HG02981 (cell line): Measurements from ENCODE around the gene BAIAP3.

Source experiments
- ATAC-seq: cut with Tn5 transposase; IDR thresholded peaks from one replicate; pipeline ENCODE4 v1.9.1; 2021; ENCODE audit warnings: mild to moderate bottlenecking, moderate library complexity; ENCODE audit not compliant: unreplicated experiment

The BAIAP3 gene

DNA sequence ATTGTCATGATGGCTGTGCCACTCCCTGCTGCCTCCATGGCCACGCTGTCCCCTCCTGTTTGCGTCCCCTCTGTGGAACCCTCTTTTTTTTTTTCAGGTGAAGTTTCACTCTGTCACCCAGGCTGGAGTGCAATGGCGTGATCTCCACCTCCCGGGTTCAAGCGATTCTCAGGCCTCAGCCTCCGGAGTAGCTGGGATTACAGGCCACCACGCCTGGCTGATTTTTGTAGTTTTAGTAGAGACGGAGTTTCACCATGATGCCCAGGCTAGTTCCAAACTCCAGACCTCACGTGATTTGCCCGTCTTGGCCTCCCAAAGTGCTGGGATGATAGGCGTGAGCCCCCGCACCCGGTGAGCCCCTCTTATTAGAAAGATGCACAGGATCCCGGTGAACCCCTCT lies 35.0 kb upstream of the BAIAP3 start:
- no peak for ATAC-seq

DNA sequence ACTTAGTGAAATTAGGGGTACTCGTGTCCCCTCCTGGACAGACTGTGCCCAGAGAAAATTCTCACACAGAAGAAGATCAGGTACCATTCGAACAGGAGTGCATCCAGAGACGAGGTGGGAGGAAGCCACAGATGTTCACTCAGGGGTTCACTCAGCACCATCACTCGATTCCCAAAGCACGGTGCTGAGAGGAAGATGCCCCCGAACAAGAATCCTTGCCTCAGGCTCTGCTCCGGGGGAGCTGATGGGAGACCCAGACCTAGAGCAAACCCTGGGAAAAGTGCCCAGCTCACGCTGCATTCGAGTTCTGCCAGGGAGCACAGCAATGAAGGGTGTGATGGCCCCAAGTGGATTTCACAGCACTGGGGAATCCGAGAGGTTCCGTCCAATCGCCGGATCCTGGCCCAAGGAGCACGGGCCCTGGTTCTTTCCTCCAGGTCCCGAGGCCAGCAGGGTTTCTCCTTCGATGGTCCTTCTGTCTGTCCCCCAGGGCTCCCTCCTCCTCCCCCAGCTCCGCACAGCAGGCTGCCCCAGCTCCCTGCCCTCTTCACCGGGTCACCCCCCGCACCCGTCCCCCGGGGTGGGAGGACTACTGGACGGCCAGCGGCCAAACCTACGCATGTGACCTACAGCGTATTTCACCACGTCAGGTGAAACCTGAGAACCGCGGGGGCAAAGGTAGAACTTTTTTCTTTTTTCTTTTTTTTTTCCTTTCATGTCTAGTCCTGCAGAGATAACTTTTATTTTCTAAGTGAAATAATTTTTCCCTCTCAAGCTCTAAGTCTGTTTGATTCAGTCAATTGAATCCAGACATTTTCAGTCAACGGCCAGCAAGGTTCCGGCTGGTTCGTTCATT lies 34.2 kb upstream of the BAIAP3 start:
- no peak for ATAC-seq

DNA sequence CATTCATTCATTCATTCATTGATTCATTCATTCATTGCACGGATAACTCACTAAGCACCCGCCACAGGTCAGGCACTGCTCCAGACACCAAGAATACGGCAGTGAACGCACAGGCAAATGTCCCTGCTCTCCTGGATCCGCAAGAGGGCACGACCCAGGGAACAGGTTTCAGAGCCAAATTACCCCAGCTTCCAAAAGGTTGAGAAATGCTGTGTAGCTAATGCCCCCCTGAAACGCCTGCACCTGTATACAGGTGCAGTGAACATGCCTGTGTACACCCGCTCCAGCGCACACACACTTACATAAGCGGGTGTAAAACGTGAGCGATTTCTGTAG lies 33.6 kb upstream of the BAIAP3 start:
- ATAC-seq = no peak

DNA sequence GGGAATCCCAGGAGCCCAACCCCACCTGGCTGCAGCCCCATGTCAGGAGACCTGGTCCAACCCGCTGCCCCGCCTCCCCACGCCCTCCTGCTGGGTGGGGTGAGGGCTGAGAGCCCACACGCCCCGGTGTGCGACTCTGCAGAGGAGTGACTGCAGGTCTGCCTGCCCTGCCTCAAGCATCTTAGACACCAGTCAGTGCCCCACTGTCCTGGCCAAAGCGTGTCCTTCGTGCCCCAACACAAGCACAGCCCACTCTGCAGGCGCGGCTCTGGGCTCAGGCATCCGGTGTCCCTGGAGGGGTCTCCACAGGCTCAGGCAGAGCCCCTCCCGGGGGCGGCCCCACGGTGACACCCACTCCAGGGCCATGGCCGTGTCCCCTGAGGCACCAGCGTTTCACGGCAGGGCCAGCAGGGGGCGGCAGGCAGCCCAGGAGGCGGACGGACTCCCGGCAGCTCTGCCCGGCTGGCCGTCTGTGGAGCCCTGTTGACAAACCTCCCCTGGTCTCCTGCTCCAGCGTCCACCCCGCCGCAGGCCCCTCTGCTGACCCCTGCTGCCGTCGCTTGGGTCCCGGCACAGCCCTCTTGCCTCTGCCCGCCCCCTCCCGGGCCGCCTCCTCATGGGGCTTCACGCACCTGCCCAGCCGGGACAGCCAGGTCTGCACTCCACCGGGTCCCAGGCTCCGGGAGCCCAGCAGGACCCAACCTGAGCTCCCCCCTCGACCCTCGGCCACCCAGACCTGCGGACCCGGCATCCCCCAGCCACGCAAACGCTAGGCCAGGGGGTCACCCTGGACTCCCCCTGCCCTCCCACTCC lies 32.6 kb upstream of the BAIAP3 start:
- ATAC-seq = no peak

DNA sequence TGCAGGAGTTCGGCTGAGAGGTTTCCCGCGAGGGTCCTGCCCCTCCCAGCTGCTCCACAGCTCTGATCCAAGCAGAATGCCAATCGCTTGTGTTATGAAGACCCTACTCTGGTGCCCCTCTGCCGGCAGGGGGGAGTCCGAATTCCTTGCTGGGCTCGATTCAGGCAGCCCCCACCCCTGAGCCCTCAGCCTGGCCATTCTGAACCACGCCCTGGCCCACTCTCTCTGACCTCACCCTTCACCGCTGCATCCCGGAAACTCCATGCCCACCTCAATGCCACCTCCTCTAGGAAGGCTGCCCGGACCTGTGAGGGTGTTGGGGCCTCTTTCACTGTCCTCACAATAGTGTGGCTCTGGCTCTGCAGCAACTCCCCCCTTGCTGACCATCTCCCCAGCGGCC lies 31.9 kb upstream of the BAIAP3 start:
- ATAC-seq = no peak

DNA sequence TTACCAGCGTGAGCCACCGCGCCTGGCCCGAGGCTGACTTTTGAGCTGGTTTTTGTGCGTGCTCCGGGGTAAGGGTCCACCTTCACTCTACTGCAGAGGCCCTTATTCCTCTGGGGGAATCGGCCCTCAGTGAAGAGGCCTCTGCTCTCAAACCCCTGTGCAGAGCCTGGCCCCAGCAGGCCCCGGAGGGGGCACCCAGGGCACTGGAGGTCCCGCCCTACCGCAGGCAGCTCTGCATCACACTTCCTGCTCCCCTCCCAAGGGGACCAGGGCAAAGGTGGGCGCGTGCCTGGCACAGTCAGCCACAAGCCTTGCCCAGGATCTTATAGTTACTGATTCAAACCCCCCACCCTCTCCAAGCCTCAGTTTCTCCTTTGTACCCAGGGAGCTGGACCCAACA lies 27.6 kb upstream of the BAIAP3 start:
- no peak for ATAC-seq

DNA sequence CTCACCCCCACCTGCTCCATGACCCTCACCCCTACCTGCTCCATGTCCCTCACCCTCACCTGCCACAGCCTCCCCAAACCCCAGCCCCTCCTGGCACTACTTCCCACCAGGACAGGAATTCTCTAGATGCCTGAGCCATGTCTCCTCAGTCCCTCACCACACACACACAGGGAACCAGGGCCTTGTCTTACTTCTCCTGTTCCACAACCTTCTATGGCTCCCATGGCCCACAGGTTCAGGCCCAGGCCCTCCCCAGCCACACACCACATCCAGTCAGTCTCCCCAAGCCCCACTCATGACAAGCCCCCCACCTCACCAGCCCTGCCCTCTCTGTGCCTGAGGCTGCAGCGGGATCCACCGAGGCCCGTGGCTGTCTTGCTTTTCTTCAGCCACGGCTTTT lies 27.1 kb upstream of the BAIAP3 start:
- no peak for ATAC-seq

DNA sequence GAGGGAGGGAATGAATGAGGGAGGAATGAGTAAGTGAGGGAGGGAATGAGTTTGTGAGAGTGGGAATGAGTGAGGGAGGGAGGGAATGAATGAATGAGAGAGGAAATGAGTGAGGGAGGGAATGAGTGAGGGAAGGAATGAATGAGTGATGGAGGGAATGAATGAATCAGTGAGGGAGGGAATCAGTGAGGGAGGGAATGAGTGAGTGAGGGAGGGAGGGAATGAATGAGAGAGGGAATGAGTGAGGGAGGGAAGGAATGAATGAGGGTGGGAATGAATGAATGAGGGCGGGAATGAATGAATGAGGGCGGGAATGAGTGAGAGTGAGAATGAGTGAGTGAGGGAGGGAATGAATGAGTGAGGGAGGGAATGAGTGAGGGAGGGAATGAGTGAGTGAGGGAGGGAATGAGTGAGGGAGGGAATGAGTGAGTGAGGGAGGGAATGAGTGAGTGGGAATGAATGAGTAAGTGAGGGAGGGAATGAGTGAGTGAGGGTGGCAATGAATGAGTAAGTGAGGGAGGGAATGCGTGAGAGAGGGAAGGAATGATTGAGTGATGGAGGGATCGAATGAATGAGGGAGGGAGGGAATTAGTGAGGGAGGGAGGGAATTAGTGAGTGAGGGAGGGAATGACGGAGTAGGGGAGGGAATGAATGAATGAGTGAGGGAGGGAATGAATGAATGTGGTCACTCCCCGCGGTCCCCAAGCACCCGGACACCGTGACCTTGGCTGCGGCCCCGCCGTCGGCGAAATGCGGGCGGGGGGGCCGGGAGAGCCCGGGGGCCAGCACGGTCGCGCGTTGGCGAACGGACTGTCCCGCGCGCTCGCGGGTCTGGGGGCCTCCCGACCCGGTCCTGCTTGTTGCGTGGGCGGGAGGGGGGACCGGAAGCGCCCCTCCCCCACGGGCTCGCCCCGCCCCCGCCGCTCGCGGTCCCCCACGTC lies 25.1 kb upstream of the BAIAP3 start:
- peak; percentile 22 for ATAC-seq

DNA sequence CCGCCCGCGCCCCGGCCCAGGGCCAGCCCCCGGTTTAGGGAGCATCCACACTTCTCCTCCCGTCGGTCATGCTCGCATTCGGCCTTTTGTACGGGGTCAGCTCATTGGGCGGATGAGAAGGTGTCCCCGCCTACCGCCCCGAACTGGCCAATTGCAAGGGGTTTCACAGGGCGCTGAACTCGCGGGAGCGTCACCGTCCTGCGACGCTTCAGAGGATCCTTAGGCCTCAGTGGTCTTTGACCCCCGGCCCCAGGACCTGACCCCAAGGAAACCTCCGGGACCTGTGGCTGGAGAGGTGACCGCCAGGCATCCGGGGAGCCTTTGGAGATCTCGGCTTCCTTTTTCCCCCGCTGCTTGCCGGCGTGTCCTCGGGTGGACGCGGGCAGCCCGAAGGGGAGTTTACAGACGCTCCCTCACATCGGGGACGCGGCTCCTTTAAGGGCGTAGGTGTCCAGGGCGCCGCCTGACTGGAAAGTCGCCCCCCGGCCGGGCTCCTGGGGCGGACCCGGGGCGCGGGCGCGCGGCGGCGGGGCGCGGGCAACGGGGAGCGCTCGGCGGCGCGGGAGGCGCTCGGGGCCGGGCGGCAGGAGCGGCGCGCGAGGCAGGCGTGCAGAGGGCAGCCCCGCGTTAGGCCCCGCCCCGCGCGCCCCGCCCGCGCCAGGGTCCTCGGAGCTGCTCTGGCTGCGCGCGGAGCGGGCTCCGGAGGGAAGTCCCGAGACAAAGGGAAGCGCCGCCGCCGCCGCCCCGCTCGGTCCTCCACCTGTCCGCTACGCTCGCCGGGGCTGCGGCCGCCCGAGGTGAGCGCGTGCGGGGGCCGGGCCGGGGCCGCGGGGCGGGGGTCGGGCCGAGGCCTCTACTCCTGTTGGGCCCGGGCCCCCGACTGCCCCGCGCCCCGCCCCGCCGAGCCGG lies 24.2 kb upstream of the BAIAP3 start, which contains the start of gene UBE2I:
Gene UBE2I (plus strand): TSS at position 660 of the 909 bp plus-strand sequence. CDS start 4,395 bp downstream, outside the sequence.
- peak; percentile 52 for ATAC-seq

DNA sequence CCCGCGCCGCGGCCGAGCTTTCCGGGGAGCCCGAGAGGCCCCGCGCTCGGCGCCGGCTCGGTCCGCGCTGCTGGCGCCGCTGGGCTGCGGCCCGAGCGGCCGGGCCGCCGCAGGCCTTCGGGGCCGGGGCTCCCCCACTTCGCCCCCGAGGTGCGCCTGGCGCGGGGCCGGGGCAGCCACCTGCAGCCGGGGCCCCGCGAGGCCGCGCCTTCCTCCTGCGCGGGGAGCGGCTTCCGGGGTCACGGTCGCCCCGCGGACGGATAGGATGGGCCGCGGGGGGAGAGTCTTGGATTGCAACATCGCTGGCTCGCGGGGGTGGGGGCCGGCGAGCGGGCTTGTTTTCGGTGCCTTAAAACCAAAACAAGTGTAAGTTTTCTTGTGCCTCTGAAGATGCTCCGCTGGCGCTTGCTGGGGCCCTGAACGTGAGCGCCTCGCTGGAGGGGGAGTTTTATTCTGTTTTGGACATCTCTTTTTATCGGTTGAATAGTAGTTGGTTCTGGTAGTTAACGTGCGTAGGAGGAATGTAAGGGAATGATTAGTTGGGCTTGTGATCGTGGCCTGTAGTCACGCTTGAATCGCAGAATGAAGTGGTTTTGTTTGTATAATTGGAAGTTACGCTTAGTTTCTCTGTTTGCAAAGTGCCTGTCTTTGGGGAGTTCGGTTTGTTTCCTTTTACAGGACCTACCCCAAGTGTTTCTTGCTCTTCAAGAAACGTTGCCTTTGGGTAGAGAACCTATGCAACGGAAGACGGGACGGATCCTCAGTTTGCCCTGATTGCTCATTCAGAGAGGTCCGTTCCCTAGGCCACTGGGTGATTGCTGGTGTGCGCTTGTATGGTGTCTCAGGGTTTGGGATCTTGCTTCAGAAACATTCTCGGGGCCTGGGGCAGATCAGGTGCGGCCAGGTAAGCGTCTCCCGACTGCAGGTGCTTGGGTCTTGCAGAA lies 23.3 kb upstream of the BAIAP3 start:
- ATAC-seq = peak; percentile 11

DNA sequence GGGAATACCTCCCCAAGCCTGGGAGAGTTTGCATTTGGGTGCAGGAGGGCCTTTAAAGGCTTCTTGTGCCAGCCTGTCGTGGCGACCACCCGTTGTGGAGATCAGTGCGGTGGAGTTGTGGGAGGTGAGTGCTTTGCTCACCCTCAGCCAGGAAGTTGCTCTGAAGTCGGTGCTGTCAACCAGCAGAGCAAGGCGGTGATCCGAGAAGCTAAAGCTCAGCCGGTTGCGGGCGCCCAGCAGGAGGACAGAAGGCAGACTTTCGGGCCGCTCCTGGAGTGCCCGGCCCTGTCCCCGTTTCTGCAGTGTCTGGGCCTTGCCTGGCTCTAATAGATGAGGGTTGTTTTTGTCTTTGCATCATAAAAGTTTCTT lies 22.6 kb upstream of the BAIAP3 start:
- ATAC-seq = no peak

DNA sequence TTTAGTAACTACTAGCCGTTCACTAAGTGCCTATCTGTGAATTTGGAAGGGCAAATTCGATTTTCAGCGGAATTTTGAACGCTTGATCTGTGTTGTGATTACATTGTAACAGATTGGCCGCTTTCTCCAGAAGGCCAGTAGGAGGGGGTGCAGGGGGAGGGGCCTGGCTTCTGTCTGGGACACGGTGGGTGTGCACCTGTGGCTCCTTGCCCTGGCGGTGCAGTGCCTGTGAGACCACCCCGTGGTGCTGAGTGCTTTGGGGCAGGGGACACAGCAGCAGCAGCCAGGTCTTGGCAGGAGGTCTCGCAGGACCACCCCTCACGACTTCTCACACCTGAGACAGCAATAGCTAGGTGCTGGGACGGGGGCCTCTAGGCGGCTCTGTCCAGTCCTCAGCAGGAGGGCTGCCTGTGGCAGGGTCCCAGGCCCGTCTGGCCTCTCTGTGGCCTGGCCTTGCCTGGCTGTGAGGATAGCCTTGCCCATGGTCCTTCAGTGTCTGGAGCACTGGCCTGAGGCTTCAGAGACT lies 22.2 kb upstream of the BAIAP3 start:
- no peak for ATAC-seq

DNA sequence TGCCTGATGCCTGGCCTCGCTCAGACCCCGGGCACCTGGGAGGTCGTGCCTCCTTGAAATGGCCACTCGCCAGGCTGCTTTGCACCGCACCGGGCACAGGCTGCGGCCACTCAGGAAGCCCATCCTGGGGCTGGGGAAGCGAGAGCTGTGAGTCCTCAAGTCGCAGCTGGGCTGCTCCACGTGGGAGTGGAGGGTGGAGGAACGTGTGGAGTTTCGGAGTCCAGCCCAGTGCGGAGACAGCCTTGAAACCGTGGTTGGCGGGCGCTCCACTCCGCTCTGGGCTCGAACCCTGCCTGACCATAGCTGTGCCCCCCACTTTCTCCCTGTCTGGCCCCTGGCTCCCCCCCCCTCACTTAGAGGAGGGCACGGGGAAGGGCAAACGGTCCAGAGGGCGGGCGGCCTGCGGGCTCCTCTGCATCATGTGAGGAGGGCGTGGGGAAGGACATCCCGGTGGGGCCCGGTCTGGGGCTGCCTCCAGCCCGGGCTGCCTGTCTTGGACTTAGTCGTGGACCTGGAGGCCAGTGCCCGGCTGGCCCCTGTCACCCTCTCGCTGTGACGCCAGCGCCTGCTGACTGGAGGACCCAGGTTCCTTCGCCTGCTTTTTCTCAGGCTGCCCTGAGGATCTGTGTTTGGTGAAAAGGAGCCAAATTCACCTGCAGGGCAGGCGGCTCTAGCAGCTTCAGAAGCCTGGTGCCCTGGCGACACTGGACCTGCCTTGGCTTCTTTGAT lies 21.5 kb upstream of the BAIAP3 start:
- no peak for ATAC-seq

DNA sequence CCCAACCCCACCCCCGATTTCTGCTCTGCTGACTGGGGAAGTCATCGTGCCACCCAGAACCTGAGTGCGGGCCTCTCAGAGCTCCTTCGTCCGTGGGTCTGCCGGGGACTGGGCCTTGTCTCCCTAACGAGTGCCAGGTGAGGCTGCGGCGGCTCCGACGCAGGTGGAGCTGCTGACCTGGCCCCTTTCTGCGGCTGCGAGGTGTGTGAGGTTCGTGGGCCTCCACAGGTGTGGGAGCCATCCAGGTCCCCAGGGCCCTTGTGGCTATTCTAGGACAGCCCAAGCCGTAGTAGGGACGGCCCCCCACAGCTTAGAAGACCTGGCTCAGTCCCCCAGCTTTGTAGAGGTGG lies 21.0 kb upstream of the BAIAP3 start:
- ATAC-seq = no peak

DNA sequence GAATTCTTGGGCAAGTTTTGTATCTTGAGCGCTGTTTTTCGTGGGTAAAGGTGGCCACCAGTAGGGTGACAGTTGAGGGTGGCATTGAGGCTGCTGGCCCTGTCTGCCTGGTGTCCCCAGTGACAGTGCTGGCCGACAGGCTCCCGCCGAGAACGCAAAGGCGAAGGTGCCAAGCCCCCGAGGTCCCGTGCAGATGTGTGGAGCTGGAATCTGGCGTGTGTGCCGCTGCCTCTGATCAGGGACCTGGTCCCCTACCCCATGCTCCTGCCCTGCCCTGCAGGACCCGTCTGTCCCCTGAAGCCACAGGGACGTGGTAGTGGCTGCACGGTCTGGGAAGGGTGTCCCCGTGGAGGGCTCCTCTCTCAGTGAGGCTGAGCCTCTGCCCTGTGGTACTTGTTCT lies 20.5 kb upstream of the BAIAP3 start:
- ATAC-seq = no peak

DNA sequence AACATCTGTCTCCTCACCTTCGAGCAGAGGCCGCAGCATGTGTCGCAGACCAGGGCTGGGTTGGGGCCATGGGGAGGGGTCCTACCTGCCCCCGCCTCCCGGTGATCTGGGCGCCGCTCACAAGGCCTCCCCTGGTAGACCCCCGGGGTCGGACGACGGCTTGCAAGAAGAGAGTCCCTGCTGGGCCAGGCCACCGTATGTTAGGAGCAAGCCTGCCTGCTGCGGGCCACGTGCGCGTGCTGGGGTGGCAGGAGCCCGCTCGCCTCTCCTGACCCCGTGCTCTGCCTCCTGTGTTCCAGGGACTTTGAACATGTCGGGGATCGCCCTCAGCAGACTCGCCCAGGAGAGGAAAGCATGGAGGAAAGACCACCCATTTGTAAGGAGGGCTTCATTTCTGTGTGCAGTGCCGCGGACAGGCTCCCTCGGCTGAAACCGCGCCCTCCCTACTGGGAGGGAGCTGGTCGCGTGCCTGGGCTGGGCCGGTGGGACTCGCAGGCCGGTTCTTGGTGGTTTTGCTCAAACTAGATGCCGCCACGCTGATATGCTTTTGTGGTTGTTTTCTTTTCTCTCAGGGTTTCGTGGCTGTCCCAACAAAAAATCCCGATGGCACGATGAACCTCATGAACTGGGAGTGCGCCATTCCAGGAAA lies 19.6 kb upstream of the BAIAP3 start:
- ATAC-seq = no peak

DNA sequence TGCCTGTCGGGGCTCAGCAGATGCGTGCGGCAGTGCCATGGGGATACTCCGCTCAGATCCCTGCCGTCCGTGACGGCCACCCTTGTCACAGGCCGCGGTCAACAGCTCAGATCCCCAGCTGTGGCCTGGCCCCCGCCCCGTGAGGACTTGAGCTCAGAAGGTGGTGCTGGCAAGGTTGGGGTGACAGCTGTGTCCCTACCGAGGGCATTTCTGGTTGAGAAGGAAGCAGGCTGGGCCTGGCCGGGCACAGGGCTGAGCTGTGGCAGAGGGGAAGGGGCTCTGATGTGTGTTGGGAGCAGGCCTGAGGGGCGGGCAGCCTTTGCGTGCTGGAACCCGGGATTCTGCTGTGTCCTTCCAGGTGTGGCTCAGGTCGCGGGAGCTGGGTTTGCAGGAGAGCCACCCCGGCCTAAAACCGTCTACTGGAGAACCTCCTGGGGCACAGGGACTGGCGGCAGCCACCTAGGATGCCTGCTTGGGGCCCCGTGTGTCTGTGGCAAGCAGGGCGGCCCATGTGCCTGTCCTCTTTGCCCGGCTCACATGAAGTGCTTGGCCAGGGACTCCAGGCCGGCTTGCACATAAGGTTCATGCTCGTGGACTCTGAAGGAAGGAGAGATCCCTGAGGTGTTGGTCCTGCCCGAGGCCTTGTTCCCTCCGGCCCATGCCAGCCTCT lies 18.9 kb upstream of the BAIAP3 start:
- no peak for ATAC-seq
